ENCODE measurements around the gene ADM5.

The ADM5 gene

GRCh38 chr19:49688531-49689132 is 762 bp upstream of the ADM5 start:
- ChIA-PET POLR2A (no interaction called here), CTCF (interaction anchor here (0.7 to 5.5 kb wide), 3 partner anchors 8 to 16 kb away, joined by 3 to 39 read pairs (median 4); partner anchors contain the start of gene PRMT1)
- no peak overlapping the region for H3K4me3 ChIP-seq (ENCODE audit: low read depth, low read length)
- DNase-seq (ENCODE audit: low read depth, low spot score), result no peak
- TF ChIP-seq, protein P1, sequence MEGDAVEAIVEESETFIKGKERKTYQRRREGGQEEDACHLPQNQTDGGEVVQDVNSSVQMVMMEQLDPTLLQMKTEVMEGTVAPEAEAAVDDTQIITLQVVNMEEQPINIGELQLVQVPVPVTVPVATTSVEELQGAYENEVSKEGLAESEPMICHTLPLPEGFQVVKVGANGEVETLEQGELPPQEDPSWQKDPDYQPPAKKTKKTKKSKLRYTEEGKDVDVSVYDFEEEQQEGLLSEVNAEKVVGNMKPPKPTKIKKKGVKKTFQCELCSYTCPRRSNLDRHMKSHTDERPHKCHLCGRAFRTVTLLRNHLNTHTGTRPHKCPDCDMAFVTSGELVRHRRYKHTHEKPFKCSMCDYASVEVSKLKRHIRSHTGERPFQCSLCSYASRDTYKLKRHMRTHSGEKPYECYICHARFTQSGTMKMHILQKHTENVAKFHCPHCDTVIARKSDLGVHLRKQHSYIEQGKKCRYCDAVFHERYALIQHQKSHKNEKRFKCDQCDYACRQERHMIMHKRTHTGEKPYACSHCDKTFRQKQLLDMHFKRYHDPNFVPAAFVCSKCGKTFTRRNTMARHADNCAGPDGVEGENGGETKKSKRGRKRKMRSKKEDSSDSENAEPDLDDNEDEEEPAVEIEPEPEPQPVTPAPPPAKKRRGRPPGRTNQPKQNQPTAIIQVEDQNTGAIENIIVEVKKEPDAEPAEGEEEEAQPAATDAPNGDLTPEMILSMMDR (IDR thresholded peaks at IDR 0.05; ENCODE audit: insufficient read depth, low read length, missing control alignments), result no peak

DNA sequence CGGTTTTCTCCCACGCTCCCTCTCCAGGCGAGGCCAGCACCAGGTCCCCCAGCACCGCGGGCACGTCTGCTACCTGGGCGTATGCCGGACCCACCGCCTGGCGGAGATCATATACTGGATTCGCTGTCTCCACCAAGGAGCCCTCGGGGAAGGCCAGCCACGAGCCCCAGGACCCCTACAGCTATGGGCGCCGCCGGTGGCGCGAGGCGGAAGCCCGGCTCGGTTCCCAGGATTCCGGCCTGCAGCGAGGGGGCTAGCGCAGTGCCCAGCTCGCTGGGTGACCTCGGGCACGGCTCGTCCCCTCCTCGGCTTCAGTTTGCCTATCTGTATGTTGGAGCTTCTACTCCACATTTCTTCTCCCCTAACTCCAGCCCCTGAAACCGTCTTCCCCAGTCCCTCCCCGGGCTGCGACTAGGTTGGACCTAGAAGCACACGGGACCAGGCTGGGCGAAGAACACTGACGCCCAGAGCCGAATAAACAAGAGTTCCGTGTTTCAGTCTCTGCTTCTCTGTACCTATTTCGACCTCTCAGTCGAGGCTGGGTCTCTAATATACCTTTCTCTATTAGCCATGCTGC is 773 bp downstream of the ADM5 start:
- CTCF ChIA-PET, result interaction anchor here (1.1 to 5.5 kb wide), 5 partner anchors 9 to 121 kb away, joined by 3 to 39 read pairs (median 3); partner anchors contain the start of gene PRMT1
- DNase-seq (ENCODE audit: low read depth, low spot score), result no peak

GRCh38 chr19:49690656-49691242 is 1.4 kb downstream of the ADM5 start, which contains the start of gene CPT1C:
Gene CPT1C (plus strand): TSS chr19:49691116. CDS start chr19:49692253, 1,137 bp downstream.
- peak within 1 kb of the TSS; percentile 64 for H3K4me3 ChIP-seq (ENCODE audit: low read depth, low read length)
- no peak for DNase-seq (ENCODE audit: low read depth, low spot score)
- TF ChIP-seq, protein P1 (IDR thresholded peaks at IDR 0.05; ENCODE audit: insufficient read depth, low read length, missing control alignments), result no peak
- POLR2A ChIA-PET, result no interaction called here
- CTCF ChIA-PET, result interaction anchor here (1.1 to 5.5 kb wide), 4 partner anchors 10 to 19 kb away, joined by 3 to 39 read pairs (median 15); partner anchors contain the start of gene PRMT1

More for the DNA sequence above, 773 bp downstream of the ADM5 start:
- POLR2A ChIA-PET, result no interaction called here
- TF ChIP-seq, protein P1 (IDR thresholded peaks at IDR 0.05; ENCODE audit: insufficient read depth, low read length, missing control alignments), result no peak
- H3K4me3 ChIP-seq (ENCODE audit: low read depth, low read length), result peak overlapping the region; percentile 64

DNA sequence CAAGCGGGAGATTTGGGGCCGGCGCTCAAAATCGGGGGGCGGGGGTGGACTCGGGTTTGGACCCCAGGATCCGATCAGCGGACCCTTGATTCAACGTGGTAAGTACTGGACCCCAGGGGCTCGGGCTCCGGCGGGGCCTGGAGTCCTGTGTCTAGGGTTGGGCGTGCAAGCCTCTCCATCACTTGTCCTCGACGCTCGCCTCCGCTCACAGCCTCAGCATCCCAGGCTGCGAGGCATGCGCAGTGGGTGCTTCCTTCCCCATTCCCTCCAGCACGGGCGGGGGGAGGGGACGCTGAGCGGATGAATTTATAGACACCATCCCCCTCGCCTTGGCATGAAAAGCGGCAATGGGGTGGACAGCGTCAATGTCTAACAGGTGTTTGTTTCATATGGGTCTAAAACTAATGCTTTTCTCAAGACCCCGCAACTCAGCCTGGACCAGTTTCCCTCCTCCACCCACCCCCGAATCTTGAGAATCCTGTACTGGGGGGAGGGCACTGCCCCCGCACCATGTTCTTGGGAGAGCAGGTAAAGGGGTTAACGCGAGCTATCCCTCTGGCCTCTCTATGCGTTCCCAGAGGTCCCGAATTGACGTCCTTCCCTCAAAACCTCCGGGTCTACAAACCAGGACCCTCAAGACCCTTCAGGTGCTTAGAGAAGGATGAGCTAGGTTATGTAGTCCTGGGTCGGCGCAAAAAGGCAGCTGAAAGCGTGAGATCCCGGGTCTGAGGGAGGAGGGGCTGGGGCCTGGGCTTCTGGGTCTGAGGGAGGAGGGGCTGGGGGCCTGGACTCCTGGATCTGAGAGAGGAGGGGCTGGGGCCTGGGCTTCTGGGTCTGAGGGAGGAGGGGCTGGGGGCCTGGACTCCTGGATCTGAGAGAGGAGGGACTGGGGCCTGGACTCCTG is 2.1 kb downstream of the ADM5 start:
- peak overlapping the region; percentile 64 for H3K4me3 ChIP-seq (ENCODE audit: low read depth, low read length)
- POLR2A ChIA-PET, result no interaction called here
- CTCF ChIA-PET, result interaction anchor here (0.9 to 5.5 kb wide), 7 partner anchors 11 to 26 kb away, joined by 3 to 39 read pairs (median 3); partner anchors contain the start of gene PRMT1
- TF ChIP-seq, protein P1 (IDR thresholded peaks at IDR 0.05; ENCODE audit: insufficient read depth, low read length, missing control alignments), result no peak
- no peak for DNase-seq (ENCODE audit: low read depth, low spot score)

DNA sequence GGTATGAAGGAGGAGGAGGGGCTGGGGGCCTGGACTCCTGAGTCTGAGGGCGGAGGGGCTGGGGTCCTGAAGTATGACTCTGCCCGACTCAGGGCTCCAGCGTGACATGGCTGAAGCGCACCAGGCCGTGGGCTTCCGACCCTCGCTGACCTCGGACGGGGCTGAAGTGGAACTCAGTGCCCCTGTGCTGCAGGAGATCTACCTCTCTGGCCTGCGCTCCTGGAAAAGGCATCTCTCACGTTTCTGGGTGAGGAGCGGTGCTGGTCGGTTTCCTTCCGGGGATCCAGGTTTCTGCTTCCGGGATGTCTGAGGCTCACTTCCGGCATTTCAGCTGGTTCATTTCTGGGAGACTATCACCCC is 2.7 kb downstream of the ADM5 start:
- TF ChIP-seq, protein P1 (IDR thresholded peaks at IDR 0.05; ENCODE audit: insufficient read depth, low read length, missing control alignments), result no peak
- no peak for DNase-seq (ENCODE audit: low read depth, low spot score)
- peak overlapping the region; percentile 64 for H3K4me3 ChIP-seq (ENCODE audit: low read depth, low read length)
- CTCF ChIA-PET, result interaction anchor here (0.9 to 4.2 kb wide), 5 partner anchors 11 to 26 kb away, joined by 3 to 27 read pairs (median 8); no protein-coding TSS in a partner anchor
- POLR2A ChIA-PET, result no interaction called here
